WERI-Rb-1 (cell line): ENCODE measurements around the gene ADCY10.

ENCODE experiments used
- DNase-seq: peaks from one replicate; pipeline ENCODE4 v3.0.0-alpha.2; 2020
- H3K27ac ChIP-seq: fragments of 250-450 bp; sonication (Bioruptor Pico); 2 replicates; pipeline ENCODE4 v1.5.1; 2020; ENCODE audit warnings: mild to moderate bottlenecking, moderate library complexity
- H3K27me3 ChIP-seq: fragments of 250-450 bp; sonication (Bioruptor Pico); 2 replicates; pipeline ENCODE4 v1.5.1; 2021; ENCODE audit warnings: mild to moderate bottlenecking, low read depth, moderate library complexity; ENCODE audit not compliant: insufficient read depth, severe bottlenecking
- H3K36me3 ChIP-seq: fragments of 250-450 bp; sonication (Bioruptor Pico); 2 replicates; pipeline ENCODE4 v1.5.1; 2020; ENCODE audit warnings: mild to moderate bottlenecking, moderate library complexity
- H3K4me3 ChIP-seq: 2 replicates; pipeline ENCODE4 v1.5.1; 2011; ENCODE audit warnings: low read depth, mild to moderate bottlenecking, control low read depth, low read length
- H3K9me3 ChIP-seq: fragments of 250-450 bp; sonication (Bioruptor Pico); 2 replicates; pipeline ENCODE4 v1.5.1; 2021; ENCODE audit warnings: mild to moderate bottlenecking, moderate library complexity; ENCODE audit not compliant: severe bottlenecking
- CTCF ChIP-seq: IDR thresholded peaks from 2 replicates; pipeline ENCODE4 v1.5.1; 2011; ENCODE audit warnings: low read depth, mild to moderate bottlenecking, control low read depth, inconsistent platforms, low read length

The ADCY10 gene

GRCh38 chr1:167916766-167917511 lies 3.0 kb upstream of the ADCY10 start:
- Histone ChIP-seq H3K27ac (no peak overlapping the region), H3K9me3 (no peaks in the 10 kb centered on the region), H3K27me3 (no peaks in the 10 kb centered on the region), H3K4me3 (no peak overlapping the region), H3K36me3 (no peaks in the 10 kb centered on the region)
- no peak for TF ChIP-seq CTCF
- no peak for DNase-seq

- Histone ChIP-seq H3K9me3 (no peaks in the 10 kb centered on the region), H3K4me3 (no peak overlapping the region), H3K27ac (no peak overlapping the region), H3K27me3 (no peaks in the 10 kb centered on the region), H3K36me3 (no peaks in the 10 kb centered on the region)
- no peak for TF ChIP-seq CTCF
- no peak for DNase-seq
These were observed 1.6 kb upstream of the ADCY10 start for GRCh38 chr1:167915569-167915968.

GRCh38 chr1:167912294-167912693 lies 1.6 kb downstream of the ADCY10 start:
- H3K4me3 ChIP-seq: no peak overlapping the region
- TF ChIP-seq CTCF: no peak
- no peak for DNase-seq

GRCh38 chr1:167911413-167911812 lies 2.5 kb downstream of the ADCY10 start:
- Histone ChIP-seq H3K4me3 (no peak overlapping the region), H3K27ac (no peak overlapping the region), H3K36me3 (no peaks in the 10 kb centered on the region), H3K9me3 (no peaks in the 10 kb centered on the region), H3K27me3 (no peaks in the 10 kb centered on the region)
- TF ChIP-seq CTCF: no peak
- DNase-seq: no peak

More at GRCh38 chr1:167912294-167912693, 1.6 kb downstream of the ADCY10 start:
- H3K27ac ChIP-seq: no peak overlapping the region
- no peaks in the 10 kb centered on the region for H3K9me3 ChIP-seq
- no peaks in the 10 kb centered on the region for H3K27me3 ChIP-seq
- H3K36me3 ChIP-seq: no peaks in the 10 kb centered on the region

GRCh38 chr1:167910530-167910929 lies 3.4 kb downstream of the ADCY10 start:
- H3K36me3 ChIP-seq: no peaks in the 10 kb centered on the region
- H3K27me3 ChIP-seq: no peaks in the 10 kb centered on the region
- no peak for DNase-seq
- no peak overlapping the region for H3K4me3 ChIP-seq
- no peaks in the 10 kb centered on the region for H3K9me3 ChIP-seq
- no peak for TF ChIP-seq CTCF
- H3K27ac ChIP-seq: no peak overlapping the region

- no peaks in the 10 kb centered on the region for H3K36me3 ChIP-seq
- DNase-seq: no peak
- H3K4me3 ChIP-seq: no peak overlapping the region
- no peaks in the 10 kb centered on the region for H3K27me3 ChIP-seq
- no peak overlapping the region for H3K27ac ChIP-seq
- TF ChIP-seq CTCF: no peak
- H3K9me3 ChIP-seq: no peaks in the 10 kb centered on the region
These were observed 4.2 kb downstream of the ADCY10 start for GRCh38 chr1:167909691-167910180.
